Endodermal cell (in vitro differentiated cells): ENCODE results near the gene KCTD8. TPM values are rescaled to one million over a fixed set of nuclear protein-coding genes. Genes with fewer than 3 reads are reported as not detected.

Experiments
- DNase-seq: peaks from one replicate; pipeline ENCODE4 v3.0.0-alpha.2; 2017
- H3K27ac ChIP-seq: 2 replicates; pipeline ENCODE4 v1.5.1; 2013; ENCODE audit warnings: mild to moderate bottlenecking, low read depth, low read length, moderate library complexity
- H3K27me3 ChIP-seq: 2 replicates; pipeline ENCODE4 v1.6.1; 2013; ENCODE audit warnings: mild to moderate bottlenecking, low read length, moderate library complexity; ENCODE audit not compliant: insufficient read depth, control insufficient read depth, poor library complexity, severe bottlenecking
- H3K36me3 ChIP-seq: 2 replicates; pipeline ENCODE4 v1.7.0; 2013; ENCODE audit warnings: mild to moderate bottlenecking, low read length, moderate library complexity; ENCODE audit not compliant: control insufficient read depth, insufficient read depth
- H3K4me1 ChIP-seq: one replicate; pipeline ENCODE4 v1.7.0; 2013; ENCODE audit warnings: low read length; ENCODE audit not compliant: control insufficient read depth, insufficient read depth
- H3K4me3 ChIP-seq: 2 replicates; pipeline ENCODE4 v1.5.1; 2013; ENCODE audit warnings: mild to moderate bottlenecking, low read length, moderate library complexity
- H3K9ac ChIP-seq: 2 replicates; pipeline ENCODE4 v1.6.1; 2013; ENCODE audit warnings: mild to moderate bottlenecking, low read length, moderate library complexity; ENCODE audit not compliant: poor library complexity, severe bottlenecking; ENCODE audit errors: extremely low read depth
- H3K9me3 ChIP-seq: 2 replicates; pipeline ENCODE4 v1.6.1; 2013; ENCODE audit warnings: mild to moderate bottlenecking, low read length, moderate library complexity; ENCODE audit not compliant: control insufficient read depth
- H3K27ac Mint-ChIP-seq: 2 replicates; pipeline ENCODE4 v1.8.0; 2020; ENCODE audit warnings: mixed read lengths
- H3K27me3 Mint-ChIP-seq: 2 replicates; pipeline ENCODE4 v1.8.0; 2021; ENCODE audit warnings: mild to moderate bottlenecking, mixed read lengths; ENCODE audit not compliant: insufficient read depth
- H3K36me3 Mint-ChIP-seq: 2 replicates; pipeline ENCODE4 v1.8.0; 2020; ENCODE audit warnings: low read depth, mixed read lengths
- H3K4me1 Mint-ChIP-seq: 2 replicates; pipeline ENCODE4 v1.8.0; 2020; ENCODE audit warnings: mixed read lengths
- H3K4me3 Mint-ChIP-seq: 2 replicates; pipeline ENCODE4 v1.8.0; 2020; ENCODE audit warnings: mild to moderate bottlenecking, moderate library complexity, mixed read lengths
- H3K9me3 Mint-ChIP-seq: 2 replicates; pipeline ENCODE4 v1.8.0; 2020; ENCODE audit warnings: mild to moderate bottlenecking, mixed read lengths
- CTCF ChIP-seq: fragments of 200-600 bp; sonication (generic); conservative IDR thresholded peaks from 2 replicates; pipeline ENCODE4 v1.5.0; 2021; ENCODE audit warnings: antibody characterized with exemption, mild to moderate bottlenecking
- WGBS, 2 experiments: methylation state at CpG; one replicate each; pipeline versions ENCODE4 v1.1.5 to v1.1.7; 2013; ENCODE audit warnings: missing lambda C conversion rate in 2 of 2, mixed read lengths in 1 of 2; ENCODE audit not compliant: insufficient coverage in 1 of 2, insufficient read length in 1 of 2; 5-methylcytosine and 5-hydroxymethylcytosine counted together
- total RNA-seq, 2 donors: library from RNA; stranded (reverse); fragmentation: NEBNext Ultra II Directional in 1 of 2; extraction: Animal tissue kit (Norgen Biotek cat#: 25700) in 1 of 2; gene quantifications; 2 replicates in 1 of 2; 3 replicates in 1 of 2; pipeline ENCODE4 v1.2.1, GENCODE V29; 2021

The KCTD8 gene
- total RNA-seq, 2 donors from 2014 or later, result 0.88 to 1.2 TPM

- no peaks in the 10 kb centered on the region for H3K36me3 ChIP-seq
- no peaks in the 10 kb centered on the region for H3K27me3 ChIP-seq
- Mint-ChIP-seq H3K4me1 (peaks cover 20% of the 10 kb centered on the region), H3K27me3 (no peaks in the 10 kb centered on the region), H3K27ac (no peak overlapping the region), H3K4me3 (no peak overlapping the region), H3K9me3 (peaks cover 7% of the 10 kb centered on the region), H3K36me3 (no peaks in the 10 kb centered on the region)
- peaks cover 10% of the 10 kb centered on the region for H3K9me3 ChIP-seq
- no peak overlapping the region for H3K9ac ChIP-seq
- no peak for TF ChIP-seq CTCF
- H3K4me3 ChIP-seq, result no peak overlapping the region
- no peaks in the 10 kb centered on the region for H3K4me1 ChIP-seq
- no peak overlapping the region for H3K27ac ChIP-seq
- 83 to 100% methylated on average over 1 to 3 of the region's 3 CpGs for WGBS, 2 experiments
- DNase-seq, result no peak
Measured at GRCh38 chr4:44150091-44150576, 298.5 kb downstream of the KCTD8 start.

GRCh38 chr4:44149282-44149681 is 299.3 kb downstream of the KCTD8 start:
- Mint-ChIP-seq H3K4me3 (no peak overlapping the region), H3K4me1 (peaks cover 20% of the 10 kb centered on the region), H3K36me3 (no peaks in the 10 kb centered on the region), H3K27me3 (no peaks in the 10 kb centered on the region), H3K9me3 (peaks cover 7% of the 10 kb centered on the region), H3K27ac (no peak overlapping the region)
- H3K4me3 ChIP-seq, result no peak overlapping the region
- H3K9me3 ChIP-seq, result peaks cover 10% of the 10 kb centered on the region
- DNase-seq, result no peak
- WGBS, 2 experiments, result 93% methylated on average over 2 of the region's 2 CpGs; no CpG with 5 or more reads in 1 of the 2 experiments
- no peaks in the 10 kb centered on the region for H3K4me1 ChIP-seq
- H3K36me3 ChIP-seq, result no peaks in the 10 kb centered on the region
- no peaks in the 10 kb centered on the region for H3K27me3 ChIP-seq
- H3K27ac ChIP-seq, result no peak overlapping the region
- TF ChIP-seq CTCF, result no peak
- H3K9ac ChIP-seq, result no peak overlapping the region

GRCh38 chr4:44147571-44148075 is 301.0 kb downstream of the KCTD8 start:
- Mint-ChIP-seq H3K36me3 (no peaks in the 10 kb centered on the region), H3K4me3 (no peak overlapping the region), H3K9me3 (peaks cover 7% of the 10 kb centered on the region), H3K4me1 (peaks cover 20% of the 10 kb centered on the region), H3K27me3 (no peaks in the 10 kb centered on the region), H3K27ac (peak overlapping the region; percentile 45)
- WGBS, 2 experiments, result 56% methylated on average over 1 of the region's 1 CpG; no CpG with 5 or more reads in 1 of the 2 experiments
- Histone ChIP-seq H3K9ac (no peak overlapping the region), H3K27me3 (no peaks in the 10 kb centered on the region), H3K27ac (no peak overlapping the region), H3K4me3 (no peak overlapping the region), H3K4me1 (no peaks in the 10 kb centered on the region), H3K36me3 (no peaks in the 10 kb centered on the region), H3K9me3 (peaks cover 10% of the 10 kb centered on the region)
- no peak for TF ChIP-seq CTCF
- no peak for DNase-seq
